Measurements from ENCODE around the gene SPEM1.
A peak's percentile ranks its signal among the peaks of the same experiment; 100 is the strongest.

Gene SPEM1

GRCh38 chr17:7427549-7427948, 7.4 kb downstream of the SPEM1 start:
- POLR2A ChIA-PET, result no interaction called here
- CTCF ChIA-PET, result no interaction called here
- TF ChIP-seq FOXM1 (IDR thresholded peaks at IDR 0.05; ENCODE audit: borderline replicate concordance) (no peak), CTBP1 (IDR thresholded peaks at IDR 0.05; ENCODE audit: borderline replicate concordance) (no peak), SUZ12 (IDR thresholded peaks at IDR 0.05) (no peak), FOXA1 (IDR thresholded peaks at IDR 0.05) (no peak), NFRKB (IDR thresholded peaks at IDR 0.05) (no peak), L3MBTL2 (conservative IDR thresholded peaks at IDR 0.05) (no peak), TARDBP (IDR thresholded peaks at IDR 0.05) (no peak), ZNF384 (IDR thresholded peaks at IDR 0.05) (no peak)
- DNase-seq (ENCODE audit: extremely low spot score), result no peak

DNA sequence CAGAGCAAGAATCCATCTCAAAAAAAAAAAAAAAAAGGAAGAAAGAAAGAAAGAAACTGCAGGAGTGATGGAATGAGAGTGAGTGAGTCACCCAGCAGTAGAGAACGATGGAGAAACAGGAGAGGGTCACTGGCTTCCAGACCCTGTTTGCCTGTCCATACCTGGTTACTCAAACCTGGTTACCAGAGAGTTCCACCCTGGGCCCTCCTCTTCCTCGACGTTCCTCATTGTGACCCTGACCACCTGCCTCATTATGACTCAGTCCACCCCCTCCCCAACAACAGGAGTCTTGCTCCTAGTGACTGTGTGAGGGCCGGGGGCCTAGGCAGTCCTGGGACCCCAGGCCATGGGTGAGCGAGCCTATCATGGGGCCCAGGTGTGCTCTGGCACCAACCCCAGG, 8.4 kb downstream of the SPEM1 start, which contains the start of gene SPEM3:
Gene SPEM3 (plus strand): TSS at position 301 of the 400 bp plus-strand sequence. CDS start 46 bp downstream, at position 347.
- no peak for TF ChIP-seq NFRKB (IDR thresholded peaks at IDR 0.05)
- no peak for TF ChIP-seq ARNT (IDR thresholded peaks at IDR 0.05)
- no peak for TF ChIP-seq CTBP1 (IDR thresholded peaks at IDR 0.05; ENCODE audit: borderline replicate concordance)
- no peak for TF ChIP-seq BHLHE40 (IDR thresholded peaks at IDR 0.05; ENCODE audit: borderline replicate concordance)
- TF ChIP-seq FOXM1 (IDR thresholded peaks at IDR 0.05; ENCODE audit: borderline replicate concordance), result no peak
- no peak for TF ChIP-seq L3MBTL2 (conservative IDR thresholded peaks at IDR 0.05)
- no peak for TF ChIP-seq PKNOX1 (IDR thresholded peaks at IDR 0.05)
- TF ChIP-seq HDGF (IDR thresholded peaks at IDR 0.05; ENCODE audit: borderline replicate concordance), result no peak
- no peak for TF ChIP-seq SUZ12 (IDR thresholded peaks at IDR 0.05)
- no peak for TF ChIP-seq ELF4 (IDR thresholded peaks at IDR 0.05)
- no peak for TF ChIP-seq FOXA1 (IDR thresholded peaks at IDR 0.05)
- TF ChIP-seq SP1 (IDR thresholded peaks at IDR 0.05), result no peak
- no peak for TF ChIP-seq FOXK2 (IDR thresholded peaks at IDR 0.05)
- no peak for TF ChIP-seq LEF1 (IDR thresholded peaks at IDR 0.05; ENCODE audit: borderline replicate concordance)
- TF ChIP-seq TARDBP (IDR thresholded peaks at IDR 0.05), result no peak
- no peak for TF ChIP-seq ZNF384 (IDR thresholded peaks at IDR 0.05)
- ChIA-PET POLR2A (no interaction called here), CTCF (no interaction called here)
- no peak for DNase-seq (ENCODE audit: extremely low spot score)

- POLR2A ChIA-PET, result interaction anchor here (1.5 kb wide), 1 partner anchor 11 kb away, joined by 4 read pairs; no protein-coding TSS in a partner anchor
- TF ChIP-seq LEF1 (IDR thresholded peaks at IDR 0.05; ENCODE audit: borderline replicate concordance) (no peak), SUZ12 (IDR thresholded peaks at IDR 0.05) (no peak), NFRKB (IDR thresholded peaks at IDR 0.05) (no peak), SP1 (IDR thresholded peaks at IDR 0.05) (no peak), FOXA1 (IDR thresholded peaks at IDR 0.05) (no peak), L3MBTL2 (conservative IDR thresholded peaks at IDR 0.05) (no peak), ELF4 (IDR thresholded peaks at IDR 0.05) (no peak), CTBP1 (IDR thresholded peaks at IDR 0.05; ENCODE audit: borderline replicate concordance) (no peak)
- CTCF ChIA-PET, result no interaction called here
- DNase-seq (ENCODE audit: extremely low spot score), result no peak
Observed at GRCh38 chr17:7429722-7430121, 9.6 kb downstream of the SPEM1 start.

DNA sequence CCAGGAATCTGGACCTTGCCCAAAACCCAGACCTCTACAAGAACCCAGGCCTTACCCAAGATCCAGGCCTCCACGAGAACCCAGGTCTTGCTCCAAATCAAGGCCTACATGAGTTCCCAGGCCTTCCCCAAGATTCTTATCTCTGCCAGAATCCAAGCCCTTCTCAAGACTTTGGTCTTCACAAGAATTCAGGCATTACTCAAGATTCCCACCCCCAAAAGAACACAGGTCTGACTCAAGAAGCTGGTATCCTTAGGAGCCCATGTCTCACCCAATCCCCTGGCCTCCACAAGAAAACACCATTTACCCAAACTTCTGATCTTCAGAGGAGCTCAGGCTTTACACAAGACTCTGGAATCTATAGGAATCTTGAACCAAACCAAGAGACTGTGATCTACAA, 11.1 kb downstream of the SPEM1 start:
- POLR2A ChIA-PET, result no interaction called here
- no peak for TF ChIP-seq SP1 (IDR thresholded peaks at IDR 0.05)
- no peak for TF ChIP-seq NFRKB (IDR thresholded peaks at IDR 0.05)
- CTCF ChIA-PET, result no interaction called here
- no peak for DNase-seq (ENCODE audit: extremely low spot score)

GRCh38 chr17:7432296-7432695, 12.2 kb downstream of the SPEM1 start:
- POLR2A ChIA-PET, result no interaction called here
- CTCF ChIA-PET, result no interaction called here
- DNase-seq (ENCODE audit: extremely low spot score), result no peak
- TF ChIP-seq HDGF (IDR thresholded peaks at IDR 0.05; ENCODE audit: borderline replicate concordance) (no peak), FOXM1 (IDR thresholded peaks at IDR 0.05; ENCODE audit: borderline replicate concordance) (no peak), FOXA1 (IDR thresholded peaks at IDR 0.05) (no peak)

DNA sequence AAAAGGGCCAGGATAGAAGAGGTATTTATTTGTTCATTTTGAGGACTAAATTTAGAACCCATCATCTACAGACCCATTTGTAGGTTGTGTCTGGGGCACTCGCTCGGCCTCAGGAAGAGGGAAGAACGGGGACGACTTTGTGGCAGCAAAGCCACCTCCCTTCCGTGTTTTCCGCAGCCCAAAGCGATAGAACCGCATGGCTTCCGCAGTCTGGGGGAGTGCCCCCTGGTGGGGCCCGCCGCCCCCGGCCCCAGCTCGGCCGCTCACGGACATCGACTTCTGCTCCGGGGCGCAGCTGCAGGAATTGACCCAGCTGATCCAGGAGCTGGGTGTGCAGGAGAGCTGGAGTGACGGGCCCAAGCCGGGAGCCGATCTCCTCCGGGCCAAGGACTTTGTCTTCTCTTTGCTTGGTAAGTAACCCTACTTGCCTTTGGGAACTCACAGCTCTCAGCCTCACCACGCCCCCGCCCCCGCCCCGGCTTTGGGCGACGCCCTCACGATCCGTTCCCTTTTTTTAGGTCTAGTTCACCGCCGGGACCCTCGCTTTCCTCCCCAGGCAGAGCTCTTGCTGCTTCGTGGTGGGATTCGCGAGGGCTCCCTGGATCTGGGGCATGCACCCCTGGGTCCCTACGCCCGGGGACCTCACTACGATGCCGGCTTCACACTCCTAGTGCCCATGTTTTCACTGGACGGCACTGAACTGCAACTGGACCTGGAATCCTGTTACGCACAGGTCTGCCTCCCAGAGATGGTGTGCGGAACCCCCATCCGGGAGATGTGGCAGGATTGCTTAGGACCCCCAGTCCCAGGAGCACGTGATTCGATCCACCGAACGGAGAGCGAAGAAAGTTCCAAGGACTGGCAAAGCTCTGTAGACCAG, 15.8 kb downstream of the SPEM1 start:
- CTCF ChIA-PET, result interaction anchor here (0.6 to 2.7 kb wide), 4 partner anchors 8 to 1278 kb away, joined by 3 to 11 read pairs (median 4); partner anchors contain the start of gene CHRNB1
- POLR2A ChIA-PET, result interaction anchor here (0.7 to 7.5 kb wide), 14 partner anchors 9 to 125 kb away, joined by 3 to 55 read pairs (median 4); partner anchors contain the start of genes CHRNB1, NEURL4, NLGN2 and POLR2A
- DNase-seq (ENCODE audit: extremely low spot score), result peak; percentile 29
- TF ChIP-seq PKNOX1 (IDR thresholded peaks at IDR 0.05), result peak; percentile 15; the same call in 1 of the 2 replicates
- no peak for TF ChIP-seq BHLHE40 (IDR thresholded peaks at IDR 0.05; ENCODE audit: borderline replicate concordance)

GRCh38 chr17:7436556-7437368, 16.6 kb downstream of the SPEM1 start:
- peak; percentile 75 for DNase-seq (ENCODE audit: extremely low spot score)
- ChIA-PET POLR2A (interaction anchor here (1.0 to 7.5 kb wide), 11 partner anchors 8 to 124 kb away, joined by 3 to 55 read pairs (median 6); partner anchors contain the start of genes CHRNB1, NEURL4, NLGN2 and SLC35G6), CTCF (interaction anchor here (0.6 to 2.7 kb wide), 5 partner anchors 9 to 124 kb away, joined by 3 to 11 read pairs (median 3); partner anchors contain the start of gene SENP3)
- TF ChIP-seq L3MBTL2 (conservative IDR thresholded peaks at IDR 0.05) (peak; percentile 55), HDGF (IDR thresholded peaks at IDR 0.05; ENCODE audit: borderline replicate concordance) (no peak)

All from HEK293T (cell line).